Naive thymus-derived CD8-positive, alpha-beta T cell (primary cell): ENCODE data around the gene C9orf72. TPM values are rescaled to one million over a fixed set of nuclear protein-coding genes. Genes with fewer than 3 reads are reported as not detected.

ENCODE experiments used
- polyA plus RNA-seq, 3 donors: library from polyadenylated mRNA; unstranded; fragments of 300-500 nt; fragmentation: Illumina TruSeq; gene quantifications; one replicate each; pipeline ENCODE4 v1.2.3, GENCODE V29; 2021
- total RNA-seq, 8 experiments: library from RNA in 2 of 8; stranded (reverse) in 2 of 8; gene quantifications; one replicate each; pipeline ENCODE4 v1.2.3 and lab custom pipeline; 2021 to 2026

The C9orf72 gene
- total and polyA plus RNA-seq, 5 experiments from 2014 or later = 5.2 to 30.6 (median 9.7) TPM

Other genes with a start within 250 kb of the C9orf72 start
- gene IFNK, start 49.2 kb downstream of the C9orf72 start, total RNA-seq = not detected
- gene IFNK, start 49.2 kb downstream of the C9orf72 start, polyA plus RNA-seq = not detected
- under 1 TPM; 0.73 to 0.93 TPM for gene MOB3B, start 43.7 kb downstream of the C9orf72 start, total RNA-seq
- under 1 TPM in 1 of 3 donors, not detected in 2; 0.10 TPM for gene MOB3B, start 43.7 kb downstream of the C9orf72 start, polyA plus RNA-seq